SK-N-MC (cell line): ENCODE measurements around the gene ANKS6.
"Not testable (repeated sequence)": the region's sequence is repeated elsewhere in the genome, so short reads cannot be mapped to it uniquely, and the experiment has no call there.

ENCODE experiments used
- EZH2 ChIP-seq: fragments of 200-600 bp; sonication (generic); IDR thresholded peaks from one replicate; pipeline ENCODE4 v1.6.1; 2017; ENCODE audit warnings: antibody characterized with exemption
- FOXP2 ChIP-seq: optimal IDR thresholded peaks from 2 replicates; pipeline ENCODE3; 2011; ENCODE audit warnings: mild to moderate bottlenecking, moderate library complexity; ENCODE audit not compliant: insufficient read depth; ENCODE audit errors: extremely low read length, control extremely low read depth
- POLR2AphosphoS5 ChIP-seq: IDR thresholded peaks from 2 replicates; pipeline ENCODE4 v1.6.1; 2012; ENCODE audit warnings: mild to moderate bottlenecking, low read depth, low read length, borderline replicate concordance

DNA sequence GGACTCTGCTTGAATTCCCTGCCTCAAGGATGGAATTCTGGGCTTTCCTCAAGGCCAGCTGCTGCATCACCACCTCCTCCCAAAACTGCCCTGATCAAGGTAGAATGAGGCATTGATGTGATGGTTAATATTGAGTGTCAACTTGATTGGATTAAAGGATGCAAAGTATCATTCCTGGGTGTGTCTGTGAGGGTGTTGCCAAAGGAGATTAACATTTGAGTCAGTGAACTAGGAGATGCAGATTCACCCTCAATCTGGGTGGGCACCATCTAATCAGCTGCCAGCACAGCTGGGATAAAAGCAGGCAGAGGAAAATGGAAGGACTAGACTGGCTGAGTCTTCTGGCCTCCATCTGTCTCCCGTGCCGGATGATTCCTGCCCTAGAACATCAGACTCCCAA lies 111.5 kb downstream of the ANKS6 start:
- not testable (repeated sequence) for TF ChIP-seq EZH2, POLR2AphosphoS5, FOXP2
